PC-3 (cell line): ENCODE results near the gene COL4A6. TPM values are rescaled to one million over a fixed set of nuclear protein-coding genes. Genes with fewer than 3 reads are reported as not detected.
A peak's percentile ranks its signal among the peaks of the same experiment; 100 is the strongest.
"Not testable (repeated sequence)": the region's sequence is repeated elsewhere in the genome, so short reads cannot be mapped to it uniquely, and the experiment has no call there.

Experiments
- ATAC-seq: fragments of 200-7000 bp; cut with Tn5 transposase; 2 replicates; pipeline ENCODE4 v1.9.1; 2020; ENCODE audit warnings: mild to moderate bottlenecking, moderate library complexity
- Bru-seq: library from RNA; stranded (reverse); fragments of 400-500 nt; gene quantifications from one replicate; lab custom pipeline; 2021; lab: Mats Ljungman, UMichigan
- BruChase-seq, 2 experiments: library from RNA; stranded (reverse); fragments of 400-500 nt; gene quantifications; one replicate each; lab custom pipeline; 2021; lab: Mats Ljungman, UMichigan
- BruUV-seq: library from RNA; stranded (reverse); fragments of 400-500 nt; replicated peaks from 2 replicates; lab custom pipeline; 2021; lab: Mats Ljungman, UMichigan
- CTCF ChIA-PET: fragments of 300-600 bp; sonication (Branson Sonifier 250); formaldehyde crosslinking; loops from one replicate; lab custom pipeline; 2022; ENCODE audit warnings: antibody characterized with exemption; lab: Charles Lee
- POLR2A ChIA-PET: fragments of 300-600 bp; sonication (Branson Sonifier 250); formaldehyde crosslinking; loops from one replicate; lab custom pipeline; 2022; ENCODE audit warnings: antibody characterized with exemption; ENCODE audit not compliant: unreplicated experiment; lab: Charles Lee
- DNase-seq: peaks from one replicate; pipeline ENCODE4 v3.0.0-alpha.2; 2015
- H2AFZ ChIP-seq: fragments of 300-600 bp; sonication (generic); 2 replicates; pipeline ENCODE4 v1.6.0; 2016; ENCODE audit warnings: antibody characterized with exemption, low read length
- H3F3A ChIP-seq: fragments of 300-600 bp; sonication (generic); one replicate; pipeline ENCODE4 v1.6.0; 2017; ENCODE audit warnings: antibody characterized with exemption, low read length, control low read depth, mild to moderate bottlenecking; ENCODE audit not compliant: unreplicated experiment
- H3K27ac ChIP-seq: fragments of 300-600 bp; sonication (generic); 2 replicates; pipeline ENCODE4 v1.5.1; 2016; ENCODE audit warnings: mild to moderate bottlenecking, low read length
- H3K27me3 ChIP-seq: fragments of 300-600 bp; sonication (generic); 2 replicates; pipeline ENCODE4 v1.6.1; 2016; ENCODE audit warnings: low read length, mixed read lengths
- H3K36me3 ChIP-seq: fragments of 300-600 bp; sonication (generic); 2 replicates; pipeline ENCODE4 v1.6.1; 2016; ENCODE audit warnings: low read depth, mixed run types, low read length, mixed read lengths
- H3K4me1 ChIP-seq: fragments of 300-600 bp; sonication (generic); 2 replicates; pipeline ENCODE4 v1.5.1; 2016; ENCODE audit warnings: low read length; ENCODE audit not compliant: insufficient read depth
- H3K4me2 ChIP-seq: fragments of 300-600 bp; sonication (generic); 2 replicates; pipeline ENCODE4 v1.6.0; 2016; ENCODE audit warnings: low read length
- H3K4me3 ChIP-seq: fragments of 300-600 bp; sonication (generic); 2 replicates; pipeline ENCODE4 v1.5.1; 2016; ENCODE audit warnings: mild to moderate bottlenecking, low read length, mixed read lengths
- H3K79me2 ChIP-seq: fragments of 300-600 bp; sonication (generic); 2 replicates; pipeline ENCODE4 v1.6.1; 2017; ENCODE audit warnings: low read length, mixed read lengths
- H3K9ac ChIP-seq: fragments of 300-600 bp; sonication (generic); 2 replicates; pipeline ENCODE4 v1.6.0; 2016; ENCODE audit warnings: mild to moderate bottlenecking, low read length
- H3K9me2 ChIP-seq: fragments of 300-600 bp; sonication (generic); replicated peaks from 2 replicates; pipeline ENCODE4 v1.6.1; 2016; ENCODE audit warnings: mixed run types, low read length, mixed read lengths
- H3K9me3 ChIP-seq: fragments of 300-600 bp; sonication (generic); 2 replicates; pipeline ENCODE4 v1.6.1; 2016; ENCODE audit warnings: low read length, mixed read lengths
- H4K20me1 ChIP-seq: fragments of 300-600 bp; sonication (generic); 2 replicates; pipeline ENCODE4 v1.6.1; 2016; ENCODE audit warnings: low read length, mixed read lengths
- CTCF ChIP-seq: fragments of 300-600 bp; sonication (generic); conservative IDR thresholded peaks from 2 replicates; pipeline ENCODE4 v1.5.1; 2017; ENCODE audit warnings: antibody characterized with exemption, low read depth, mild to moderate bottlenecking, low read length
- EZH2 ChIP-seq: fragments of 300-600 bp; sonication (generic); IDR thresholded peaks from one replicate; pipeline ENCODE4 v1.6.1; 2017; ENCODE audit warnings: antibody characterized with exemption, mild to moderate bottlenecking, low read length; ENCODE audit not compliant: unreplicated experiment
- EZH2phosphoT487 ChIP-seq: fragments of 300-600 bp; sonication (generic); IDR thresholded peaks from 2 replicates; pipeline ENCODE4 v1.6.1; 2018; ENCODE audit warnings: mild to moderate bottlenecking, antibody characterized with exemption, low read length, borderline replicate concordance
- intact Hi-C: fragments of 100-400 bp; cut with micrococcal nuclease; formaldehyde crosslinking; loops from 2 replicates; pipeline ENCODE4 v1.9.0; 2023
- long read RNA-seq: library from polyadenylated mRNA; unstranded; transcript quantifications from one replicate; pipeline ENCODE4 v2.0.0, GENCODE V29; 2021; ENCODE audit not compliant: unreplicated experiment
- total RNA-seq: library from RNA; depleted of rRNA; stranded (reverse); fragments of >200 nt; gene quantifications from 2 replicates; pipeline ENCODE4 v1.2.3, GENCODE V29; 2014; rRNA removed

The COL4A6 gene
- total RNA-seq: 3.5 and 4.4 TPM in 2 replicates
- Bru-seq, nascent RNA: percentile 46 among the genes with signal in this experiment
- BruChase-seq, experiment 1, labeled RNA remaining after a 6-hour chase: percentile 38 among the genes with signal in this experiment
- BruChase-seq, experiment 2, labeled RNA remaining after a 2-hour chase: percentile 40 among the genes with signal in this experiment
- long read RNA-seq, partial matches to known transcripts: 1 of 5 reads
- long read RNA-seq, other reads (novel, unspliced or antisense): 3 of 5 reads

GRCh38 chrX:108438110-108438623 is at the start of gene COL4A6:
Gene COL4A6 (minus strand): TSS chrX:108438422. CDS start chrX:108438196, 226 bp downstream.
- ChIA-PET CTCF (no interaction called here), POLR2A (no interaction called here)

DNA sequence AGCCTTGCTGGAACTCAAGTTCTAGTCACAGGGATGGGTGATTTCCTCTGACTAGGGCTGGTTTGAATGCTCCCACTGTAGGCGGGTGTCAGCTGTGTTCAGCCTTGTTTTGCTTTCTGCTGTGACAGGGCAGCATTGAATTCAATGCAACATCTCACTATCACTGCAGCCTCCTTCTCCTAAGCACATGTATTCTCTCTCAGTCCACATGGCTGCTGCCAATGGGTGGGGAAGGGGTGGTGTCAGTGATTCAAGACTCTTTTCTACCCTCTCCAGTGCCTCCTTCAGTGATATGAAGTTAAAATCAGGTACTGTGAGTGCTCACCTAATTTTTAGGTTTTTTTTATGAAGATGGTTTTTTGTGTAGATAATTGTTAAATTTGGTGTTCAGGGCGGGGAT is 47.7 kb upstream of the COL4A6 start:
- Histone ChIP-seq H3K4me1 (no peaks in the 10 kb centered on the region), H3K9me2 (no peaks in the 10 kb centered on the region), H3K36me3 (no peaks in the 10 kb centered on the region), H3K9ac (no peak overlapping the region), H3K9me3 (no peaks in the 10 kb centered on the region), H3K4me3 (no peak overlapping the region), H3F3A (no peaks in the 10 kb centered on the region), H2AFZ (no peak overlapping the region), H3K27me3 (no peaks in the 10 kb centered on the region), H3K79me2 (no peaks in the 10 kb centered on the region; the same call in 1 of the 2 replicates), H3K4me2 (no peak overlapping the region), H3K27ac (no peak overlapping the region), H4K20me1 (no peaks in the 10 kb centered on the region)
- DNase-seq (no peak), ATAC-seq (no peak)
- ChIA-PET POLR2A (no interaction called here), CTCF (no interaction called here)
- BruUV-seq: no TSS peak
- TF ChIP-seq CTCF (no peak), EZH2 (no peak), EZH2phosphoT487 (no peak)
- intact Hi-C loops: no loop called here

More at GRCh38 chrX:108438110-108438623, at the start of gene COL4A6:
- no peaks in the 10 kb centered on the region for H3K36me3 ChIP-seq
- H3K79me2 ChIP-seq: peaks cover 35% of the 10 kb centered on the region
- H3K27ac ChIP-seq: peak within 1 kb of the TSS; percentile 65
- H2AFZ ChIP-seq: peak within 1 kb of the TSS; percentile 86
- intact Hi-C loops: no loop called here
- peak within 1 kb of the TSS; percentile 87 for H3K4me3 ChIP-seq
- no peaks in the 10 kb centered on the region for H3K9me2 ChIP-seq
- H3K9me3 ChIP-seq: no peaks in the 10 kb centered on the region
- peaks cover 19% of the 10 kb centered on the region for H3K4me1 ChIP-seq
- H3K9ac ChIP-seq: peak within 1 kb of the TSS; percentile 91
- no peak for ATAC-seq
- H3K4me2 ChIP-seq: peak within 1 kb of the TSS; percentile 100
- H3F3A ChIP-seq: no peaks in the 10 kb centered on the region
- TF ChIP-seq EZH2phosphoT487 (no peak), EZH2 (no peak), CTCF (no peak)
- peaks cover 4% of the 10 kb centered on the region; the same call in 1 of the 2 replicates for H4K20me1 ChIP-seq
- H3K27me3 ChIP-seq: no peaks in the 10 kb centered on the region
- DNase-seq: no peak
- BruUV-seq: no TSS peak

DNA sequence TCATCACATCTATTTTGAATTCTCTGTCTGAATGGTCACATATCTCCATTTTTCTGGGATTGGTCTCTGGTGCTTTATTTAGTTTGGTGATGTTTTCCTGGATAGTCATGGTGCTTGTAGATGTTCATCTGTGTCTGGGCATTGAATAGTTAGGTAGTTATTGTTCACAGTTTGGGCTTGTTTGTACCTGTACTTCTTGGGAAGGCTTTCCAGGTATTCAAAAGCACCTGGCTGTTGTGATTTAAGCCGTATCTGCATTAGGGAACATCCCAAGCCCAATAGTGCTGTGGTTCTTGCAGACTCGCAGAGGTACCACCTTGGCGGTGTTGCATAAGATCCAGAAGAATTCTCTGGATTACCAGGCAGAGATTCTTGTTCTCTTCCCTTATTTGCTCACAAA is 46.0 kb upstream of the COL4A6 start:
- no peaks in the 10 kb centered on the region for H3K79me2 ChIP-seq
- CTCF ChIA-PET: no interaction called here
- H3K9me2 ChIP-seq: no peaks in the 10 kb centered on the region
- H3K36me3 ChIP-seq: no peaks in the 10 kb centered on the region; the same call in 1 of the 2 replicates
- TF ChIP-seq EZH2phosphoT487: no peak
- no peak for TF ChIP-seq CTCF
- TF ChIP-seq EZH2: no peak
- no peaks in the 10 kb centered on the region for H3F3A ChIP-seq
- BruUV-seq: no TSS peak
- H3K4me3 ChIP-seq: no peak overlapping the region
- H3K4me2 ChIP-seq: no peak overlapping the region
- intact Hi-C loops: no loop called here
- ATAC-seq: no peak
- no peak overlapping the region for H3K27ac ChIP-seq
- no peak for DNase-seq
- H3K9me3 ChIP-seq: no peaks in the 10 kb centered on the region
- no peaks in the 10 kb centered on the region for H3K27me3 ChIP-seq
- H4K20me1 ChIP-seq: no peaks in the 10 kb centered on the region
- no peak overlapping the region for H2AFZ ChIP-seq
- no peaks in the 10 kb centered on the region for H3K4me1 ChIP-seq
- no peak overlapping the region for H3K9ac ChIP-seq
- POLR2A ChIA-PET: no interaction called here

DNA sequence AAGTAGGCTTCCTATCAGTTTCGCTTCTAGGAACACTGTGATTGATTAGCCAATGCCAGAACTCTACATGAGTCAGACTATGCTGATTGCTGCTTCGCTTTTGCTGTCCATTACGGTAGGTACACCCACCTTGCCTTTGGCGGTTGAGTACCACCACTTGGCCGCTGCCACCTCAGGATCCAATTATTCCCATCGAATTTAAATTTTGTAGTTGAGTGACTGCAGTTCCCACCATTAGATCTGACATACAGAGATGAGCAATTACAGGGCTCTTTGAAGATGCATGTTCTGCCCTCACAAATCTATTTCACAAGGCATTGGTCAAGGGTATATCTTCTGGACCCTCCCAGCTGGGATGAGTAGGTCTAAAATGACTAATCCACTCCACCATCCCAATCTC is 43.3 kb upstream of the COL4A6 start:
- H3K4me1 ChIP-seq, H3K27ac ChIP-seq, BruUV-seq, H3K9ac ChIP-seq, DNase-seq, intact Hi-C loops, H3K4me2 ChIP-seq, H4K20me1 ChIP-seq, H3K9me2 ChIP-seq, H3K79me2 ChIP-seq, H3K9me3 ChIP-seq, ATAC-seq, POLR2A ChIA-PET, H3F3A ChIP-seq, H2AFZ ChIP-seq, H3K27me3 ChIP-seq, H3K36me3 ChIP-seq, H3K4me3 ChIP-seq, CTCF ChIA-PET: not testable (repeated sequence)
